Measurements from ENCODE around the gene GPR42. TPM values are rescaled to one million over a fixed set of nuclear protein-coding genes. Genes with fewer than 3 reads are reported as not detected.

Gene GPR42
- total RNA-seq, 4 donors from 2014 or later = not detected

GRCh38 chr19:35336166-35336955 is 34.5 kb upstream of the GPR42 start:
- H3K4me3 ChIP-seq (ENCODE audit: low read depth, poor library complexity, severe bottlenecking) = no peak overlapping the region
- TF ChIP-seq POLR2A (IDR thresholded peaks at IDR 0.05) (no peak), CTCF (IDR thresholded peaks at IDR 0.05) (no peak)
- no peak for DNase-seq (ENCODE audit: low spot score in 2 of 2)
- intact Hi-C loops (cut with DNase I; ENCODE audit: low total_unique reads) = no loop called here
- WGBS, 2 donors = 87 to 91% methylated on average over 21 of the region's 21 CpGs

GRCh38 chr19:35337097-35337983 is 33.5 kb upstream of the GPR42 start:
- WGBS, 2 donors = 75 to 88% methylated on average over 22 to 25 of the region's 25 CpGs
- TF ChIP-seq POLR2A (IDR thresholded peaks at IDR 0.05) = no peak
- no peak for TF ChIP-seq CTCF (IDR thresholded peaks at IDR 0.05)
- intact Hi-C loops (cut with DNase I; ENCODE audit: low total_unique reads) = no loop called here
- DNase-seq (ENCODE audit: low spot score in 2 of 2) = no peak
- H3K4me3 ChIP-seq (ENCODE audit: low read depth, poor library complexity, severe bottlenecking) = no peak overlapping the region

- TF ChIP-seq CTCF (IDR thresholded peaks at IDR 0.05) (no peak), POLR2A (IDR thresholded peaks at IDR 0.05) (no peak)
- H3K4me3 ChIP-seq (ENCODE audit: low read depth, poor library complexity, severe bottlenecking) = no peak overlapping the region
- intact Hi-C loops (cut with DNase I; ENCODE audit: low total_unique reads) = no loop called here
- 81 to 83% methylated on average over 13 of the region's 13 CpGs for whole genome bisulfite sequencing, 2 donors
- no peak for DNase-seq (ENCODE audit: low spot score in 2 of 2)
Measured at GRCh38 chr19:35337984-35338296, 32.9 kb upstream of the GPR42 start.

GRCh38 chr19:35340431-35340830 is 30.4 kb upstream of the GPR42 start:
- no peak overlapping the region for H3K4me3 ChIP-seq (ENCODE audit: low read depth, poor library complexity, severe bottlenecking)
- intact Hi-C loops (cut with DNase I; ENCODE audit: low total_unique reads) = no loop called here
- WGBS, 2 donors = 90 to 94% methylated on average over 11 of the region's 11 CpGs

GRCh38 chr19:35341006-35341405 is 29.9 kb upstream of the GPR42 start:
- intact Hi-C loops (cut with DNase I; ENCODE audit: low total_unique reads) = no loop called here
- TF ChIP-seq POLR2A (IDR thresholded peaks at IDR 0.05) (no peak), CTCF (IDR thresholded peaks at IDR 0.05) (no peak)
- no peak for DNase-seq (ENCODE audit: low spot score in 2 of 2)
- H3K4me3 ChIP-seq (ENCODE audit: low read depth, poor library complexity, severe bottlenecking) = no peak overlapping the region
- WGBS, 2 donors = 86 to 92% methylated on average over 16 of the region's 16 CpGs

More at GRCh38 chr19:35340431-35340830, 30.4 kb upstream of the GPR42 start:
- no peak for DNase-seq (ENCODE audit: low spot score in 2 of 2)
- no peak for TF ChIP-seq POLR2A (IDR thresholded peaks at IDR 0.05)
- no peak for TF ChIP-seq CTCF (IDR thresholded peaks at IDR 0.05)
